H1 (cell line): ENCODE results near the gene ARHGEF28.

ENCODE experiments used
- CHD2 ChIP-seq: IDR thresholded peaks from 2 replicates; pipeline ENCODE4 v1.6.1; 2012; ENCODE audit warnings: low read length, improper control_type of control experiment
- FOSL1 ChIP-seq: IDR thresholded peaks from 2 replicates; pipeline ENCODE4 v1.6.1; 2011; ENCODE audit warnings: mild to moderate bottlenecking, low read depth, low read length, moderate library complexity; ENCODE audit not compliant: insufficient read depth
- GABPA ChIP-seq: IDR thresholded peaks from 2 replicates; pipeline ENCODE4 v1.6.1; 2011; ENCODE audit warnings: mild to moderate bottlenecking, low read length, moderate library complexity, borderline replicate concordance; ENCODE audit not compliant: insufficient read depth
- JUND ChIP-seq: IDR thresholded peaks from 2 replicates; pipeline ENCODE4 v1.6.1; 2011; ENCODE audit warnings: mild to moderate bottlenecking, improper control_type of control experiment, low read length
- MAFK ChIP-seq: IDR thresholded peaks from 2 replicates; pipeline ENCODE4 v1.6.1; 2012; ENCODE audit warnings: low read depth, mild to moderate bottlenecking, improper control_type of control experiment, low read length
- POLR2A ChIP-seq, 2 experiments: IDR thresholded peaks; 1 replicate in 1 of 2; 2 replicates in 1 of 2; pipeline ENCODE4 v1.6.1; 2011; ENCODE audit warnings: low read depth in 2 of 2, low read length in 2 of 2, mild to moderate bottlenecking in 2 of 2; ENCODE audit errors: control extremely low read depth in 1 of 2
- POLR2AphosphoS5 ChIP-seq: IDR thresholded peaks from 2 replicates; pipeline ENCODE4 v1.6.1; 2011; ENCODE audit warnings: low read depth, low read length
- RNF2 ChIP-seq: fragments of 200-900, 300-1000 bp; sonication (generic); IDR thresholded peaks from 2 replicates; pipeline ENCODE4 v1.7.1; 2016; ENCODE audit warnings: borderline replicate concordance, low read depth, mild to moderate bottlenecking, antibody characterized with exemption, low read length; ENCODE audit not compliant: poor library complexity, severe bottlenecking; ENCODE audit errors: missing control alignments
- SP1 ChIP-seq: IDR thresholded peaks from 2 replicates; pipeline ENCODE4 v1.6.1; 2011; ENCODE audit warnings: low read depth, low read length
- SUZ12 ChIP-seq: fragments of 200-600 bp; sonication (generic); IDR thresholded peaks from 2 replicates; pipeline ENCODE4 v1.6.1; 2012; ENCODE audit warnings: mild to moderate bottlenecking, inconsistent platforms, low read length, moderate library complexity, mixed read lengths
- TAF1 ChIP-seq: IDR thresholded peaks from 2 replicates; pipeline ENCODE4 v1.6.1; 2011; ENCODE audit warnings: mild to moderate bottlenecking, low read depth, low read length
- TEAD4 ChIP-seq: IDR thresholded peaks from 2 replicates; pipeline ENCODE4 v1.6.1; 2012; ENCODE audit warnings: low read depth, low read length, inconsistent platforms, mixed read lengths
- TF ChIP-seq, protein P1 (sequence below), 3 experiments: IDR thresholded peaks; 1 replicate in 2 of 3; 2 replicates in 1 of 3; pipeline versions ENCODE4 v1.5.1 to v1.6.1; 2011; ENCODE audit warnings: low read length in 3 of 3, mild to moderate bottlenecking in 3 of 3, inconsistent platforms in 2 of 3, low read depth in 1 of 3, moderate library complexity in 1 of 3; ENCODE audit not compliant: insufficient read depth in 1 of 3; ENCODE audit errors: control extremely low read depth in 1 of 3

DNA sequence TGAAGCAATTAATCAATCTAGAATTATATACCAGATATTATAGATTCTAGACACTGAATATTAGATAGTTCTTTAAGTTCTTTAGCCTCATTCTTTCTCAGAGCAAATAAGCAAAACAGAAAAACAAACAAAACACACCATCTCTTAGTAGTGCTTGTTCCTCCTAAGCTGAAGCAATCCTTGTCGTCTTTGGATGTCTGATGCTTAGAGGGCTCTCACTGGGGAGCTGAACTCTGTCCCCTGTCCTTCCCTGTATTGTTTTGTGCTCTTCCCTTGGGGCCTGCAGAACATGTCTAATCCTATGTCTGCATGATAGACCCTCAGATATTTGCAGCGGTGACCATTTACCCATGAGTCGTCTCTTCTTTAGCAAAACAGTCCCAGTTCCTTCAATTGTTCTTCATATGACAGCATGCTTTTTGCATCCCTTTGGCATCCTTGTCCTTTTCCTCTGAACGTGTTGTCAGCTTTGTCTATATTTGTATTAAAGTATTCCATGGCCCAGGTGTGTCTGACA, 114.3 kb downstream of the ARHGEF28 start:
- TF ChIP-seq, protein P1, sequence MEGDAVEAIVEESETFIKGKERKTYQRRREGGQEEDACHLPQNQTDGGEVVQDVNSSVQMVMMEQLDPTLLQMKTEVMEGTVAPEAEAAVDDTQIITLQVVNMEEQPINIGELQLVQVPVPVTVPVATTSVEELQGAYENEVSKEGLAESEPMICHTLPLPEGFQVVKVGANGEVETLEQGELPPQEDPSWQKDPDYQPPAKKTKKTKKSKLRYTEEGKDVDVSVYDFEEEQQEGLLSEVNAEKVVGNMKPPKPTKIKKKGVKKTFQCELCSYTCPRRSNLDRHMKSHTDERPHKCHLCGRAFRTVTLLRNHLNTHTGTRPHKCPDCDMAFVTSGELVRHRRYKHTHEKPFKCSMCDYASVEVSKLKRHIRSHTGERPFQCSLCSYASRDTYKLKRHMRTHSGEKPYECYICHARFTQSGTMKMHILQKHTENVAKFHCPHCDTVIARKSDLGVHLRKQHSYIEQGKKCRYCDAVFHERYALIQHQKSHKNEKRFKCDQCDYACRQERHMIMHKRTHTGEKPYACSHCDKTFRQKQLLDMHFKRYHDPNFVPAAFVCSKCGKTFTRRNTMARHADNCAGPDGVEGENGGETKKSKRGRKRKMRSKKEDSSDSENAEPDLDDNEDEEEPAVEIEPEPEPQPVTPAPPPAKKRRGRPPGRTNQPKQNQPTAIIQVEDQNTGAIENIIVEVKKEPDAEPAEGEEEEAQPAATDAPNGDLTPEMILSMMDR (IDR thresholded peaks at IDR 0.05; ENCODE audit: control extremely low read depth in 1 of 3, insufficient read depth in 1 of 3, low read depth in 1 of 3, low read length in 3 of 3) = no peak
- TF ChIP-seq MAFK (no peak), POLR2A (IDR thresholded peaks at IDR 0.05; ENCODE audit: control extremely low read depth in 1 of 2, low read depth in 2 of 2, low read length in 2 of 2) (no peak), SP1 (no peak), GABPA (no peak), JUND (no peak), SUZ12 (no peak), TEAD4 (no peak), CHD2 (no peak), TAF1 (no peak), POLR2AphosphoS5 (no peak), RNF2 (no peak), FOSL1 (no peak)
